Activated CD8-positive, alpha-beta memory T cell treated with anti-CD3 and anti-CD28 coated beads for 36 hours (primary cell): ENCODE results near the gene SEZ6. TPM values are rescaled to one million over a fixed set of nuclear protein-coding genes. Genes with fewer than 3 reads are reported as not detected.

Source experiments
- CTCF ChIA-PET: fragments of 350-600 bp; sonication (Branson Sonifier 250); formaldehyde crosslinking; loops from one replicate; lab custom pipeline; 2021; ENCODE audit warnings: antibody characterized with exemption; lab: Charles Lee
- POLR2A ChIA-PET: fragments of 350-600 bp; sonication (Branson Sonifier 250); formaldehyde crosslinking; loops from one replicate; lab custom pipeline; 2021; ENCODE audit warnings: antibody characterized with exemption; lab: Charles Lee
- total RNA-seq, 2 experiments: library from RNA; stranded (reverse); gene quantifications; one replicate each; pipeline ENCODE4 v1.2.3, GENCODE V29; 2021

SEZ6 gene
- total RNA-seq, 2 experiments from 2014 or later, result not detected

DNA sequence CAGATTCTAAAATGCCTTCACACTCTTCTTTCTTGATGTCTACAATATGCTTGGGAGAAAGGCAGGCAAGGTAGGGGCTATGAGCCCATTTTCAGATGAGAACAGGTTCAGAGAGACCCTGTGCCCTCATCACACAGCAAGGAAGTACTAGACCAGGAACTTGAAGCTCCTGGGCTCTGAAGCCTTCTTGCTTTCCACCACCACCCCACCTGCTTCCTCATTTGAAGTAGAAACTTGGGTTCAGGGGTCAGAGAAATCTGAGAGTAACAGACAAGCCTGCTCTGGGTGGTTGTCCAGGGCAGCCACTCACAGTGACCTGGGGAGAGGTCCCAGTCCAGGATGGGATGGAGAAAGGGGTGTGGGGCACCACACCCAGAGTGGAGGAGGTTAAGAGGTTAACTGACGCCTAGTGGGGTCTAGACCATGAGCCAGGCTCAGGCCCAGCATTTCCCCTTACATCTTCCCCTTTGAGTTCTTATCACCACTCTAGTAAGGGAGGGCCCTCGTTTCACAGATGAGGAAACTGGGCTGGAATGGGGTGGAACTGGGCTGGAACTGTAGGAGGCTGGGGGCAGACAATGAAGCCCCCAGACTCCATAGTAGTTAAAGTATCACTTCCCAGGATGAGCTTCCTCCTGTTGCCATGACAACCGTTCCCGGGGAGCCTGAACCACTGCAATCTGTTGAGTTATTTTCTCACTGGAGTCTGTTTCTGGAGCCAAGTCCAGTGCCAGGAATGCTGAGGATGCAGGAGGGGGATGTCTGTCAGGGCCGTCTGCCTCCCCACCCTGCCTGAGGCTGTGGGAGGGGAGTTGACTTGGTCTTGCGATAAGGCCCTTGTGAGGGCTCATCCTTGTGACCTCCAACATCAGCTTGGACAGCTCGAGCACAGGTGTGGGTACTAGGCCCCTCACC, 38.4 kb downstream of the SEZ6 start:
- POLR2A ChIA-PET, result interaction anchor here (0.5 kb wide), 1 partner anchor 246 kb away, joined by 3 read pairs; no protein-coding TSS in a partner anchor

DNA sequence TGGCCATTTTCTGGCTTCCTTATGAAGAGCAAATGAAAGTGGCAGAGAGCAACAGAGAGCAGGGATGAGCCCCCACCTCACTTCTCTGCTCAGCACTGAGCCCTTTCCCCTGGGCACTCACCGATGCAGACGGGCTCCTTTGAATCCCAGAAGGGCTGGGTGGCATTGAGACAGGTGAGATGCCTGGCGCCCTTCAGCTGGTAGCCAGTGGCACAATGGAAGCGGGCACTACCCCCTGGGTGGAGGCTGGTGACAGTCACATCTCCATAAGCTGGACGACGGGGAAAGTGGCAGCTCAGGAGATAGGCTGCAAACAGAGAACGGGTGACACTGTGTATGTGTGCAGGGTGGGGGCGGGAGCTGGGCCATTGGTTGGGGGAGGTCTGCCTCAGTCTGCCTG, 42.0 kb downstream of the SEZ6 start:
- ChIA-PET POLR2A (interaction anchor here (0.8 kb wide), 1 partner anchor 236 kb away, joined by 3 read pairs; no protein-coding TSS in a partner anchor), CTCF (interaction anchor here (0.9 to 7.3 kb wide), 6 partner anchors 56 to 160 kb away, joined by 3 to 85 read pairs (median 4); no protein-coding TSS in a partner anchor)

More for the DNA sequence above, 38.4 kb downstream of the SEZ6 start:
- CTCF ChIA-PET, result interaction anchor here (0.9 to 3.2 kb wide), 4 partner anchors 10 to 149 kb away, joined by 3 to 16 read pairs (median 4); no protein-coding TSS in a partner anchor

DNA sequence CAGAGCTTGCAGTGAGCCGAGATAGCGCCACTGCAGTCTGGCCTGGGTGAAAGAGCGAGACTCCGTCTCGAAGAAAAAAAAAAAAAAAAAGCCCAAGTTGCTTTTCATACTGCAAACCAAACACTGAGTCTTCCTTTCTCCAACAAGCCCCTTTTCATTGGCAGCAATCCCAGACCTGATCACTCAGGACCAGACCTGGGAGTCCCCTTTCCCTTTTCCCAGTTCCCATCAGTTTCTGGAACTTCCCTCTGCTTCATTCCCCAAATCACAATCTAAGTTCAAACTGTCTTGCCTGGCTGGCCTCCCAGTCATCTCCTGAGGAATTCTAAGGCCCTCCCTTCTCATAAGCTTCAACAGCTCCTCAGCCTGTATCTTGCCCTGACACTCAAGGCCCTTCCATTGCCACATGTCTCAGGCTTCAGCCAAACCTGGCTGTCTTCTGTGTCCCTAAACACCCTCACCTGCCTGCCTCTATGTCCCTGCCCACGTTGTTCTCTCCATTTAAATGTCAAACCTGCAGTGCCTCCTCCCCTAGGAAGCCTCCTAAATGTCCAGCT, 42.7 kb downstream of the SEZ6 start:
- CTCF ChIA-PET, result interaction anchor here (1.2 to 7.3 kb wide), 4 partner anchors 109 to 161 kb away, joined by 3 to 85 read pairs (median 36); no protein-coding TSS in a partner anchor
- POLR2A ChIA-PET, result no interaction called here

DNA sequence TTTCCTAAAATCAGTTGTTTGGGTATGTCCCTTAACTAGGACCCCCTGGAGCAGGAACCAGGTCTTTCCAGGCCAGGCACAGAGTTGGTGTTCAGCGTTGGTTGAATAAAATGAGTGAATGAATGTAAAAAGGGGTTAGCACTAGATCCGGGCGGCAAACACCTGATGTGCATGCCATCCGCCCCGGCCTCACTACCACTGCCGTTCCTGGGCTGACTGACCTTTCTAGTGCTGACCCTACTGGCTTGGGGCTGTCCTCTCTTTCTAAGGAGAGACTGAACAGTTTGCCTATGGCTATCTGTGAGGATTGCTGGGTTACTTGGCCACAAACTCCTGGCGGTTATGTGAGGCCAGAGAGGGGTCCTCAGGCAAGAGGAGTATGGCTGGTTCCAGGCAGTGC, 44.4 kb downstream of the SEZ6 start:
- ChIA-PET POLR2A (no interaction called here), CTCF (interaction anchor here (7.3 kb wide), 1 partner anchor 156 kb away, joined by 85 read pairs; no protein-coding TSS in a partner anchor)

DNA sequence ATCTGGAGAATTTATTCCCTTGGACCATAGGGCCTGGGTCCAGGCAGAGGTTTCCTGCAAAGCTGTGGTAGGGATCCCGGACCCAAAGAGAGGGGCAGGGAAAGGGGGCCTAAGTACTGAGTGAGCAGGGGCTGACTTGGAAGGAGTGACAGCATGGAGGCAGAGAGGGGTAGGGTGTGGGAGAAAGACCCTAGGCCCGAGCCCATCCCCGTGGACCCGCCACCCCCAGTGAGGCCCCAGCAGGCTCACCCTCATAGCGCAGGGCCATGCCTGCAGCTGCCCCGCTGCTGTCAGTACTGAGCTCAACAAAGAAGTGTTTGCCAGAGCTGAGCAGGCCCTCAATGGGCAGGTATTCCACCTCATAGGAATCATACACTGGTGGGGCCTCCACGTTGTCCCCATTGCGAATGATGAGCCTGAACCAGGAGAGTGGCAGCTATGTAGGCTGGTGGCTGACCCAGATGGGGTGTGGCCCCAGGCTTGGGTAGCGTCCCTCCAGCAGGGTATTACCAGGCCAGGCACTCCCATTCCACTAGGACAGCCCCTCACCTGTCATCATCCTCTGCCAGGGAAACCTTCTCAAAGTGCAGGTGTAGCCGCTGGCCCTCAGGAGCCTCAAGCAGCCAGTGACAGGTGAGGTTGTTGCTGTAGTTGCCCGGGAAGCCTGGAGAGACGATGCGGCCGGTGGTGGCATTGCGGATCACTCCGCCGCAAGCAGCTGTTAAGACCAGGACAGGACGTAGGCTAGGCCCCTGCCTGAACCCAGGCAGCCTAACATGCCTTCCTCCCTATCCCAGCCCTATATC, 45.4 kb downstream of the SEZ6 start:
- CTCF ChIA-PET, result interaction anchor here (0.7 to 7.3 kb wide), 2 partner anchors 48 to 157 kb away, joined by 3 to 85 read pairs; no protein-coding TSS in a partner anchor
- POLR2A ChIA-PET, result no interaction called here

DNA sequence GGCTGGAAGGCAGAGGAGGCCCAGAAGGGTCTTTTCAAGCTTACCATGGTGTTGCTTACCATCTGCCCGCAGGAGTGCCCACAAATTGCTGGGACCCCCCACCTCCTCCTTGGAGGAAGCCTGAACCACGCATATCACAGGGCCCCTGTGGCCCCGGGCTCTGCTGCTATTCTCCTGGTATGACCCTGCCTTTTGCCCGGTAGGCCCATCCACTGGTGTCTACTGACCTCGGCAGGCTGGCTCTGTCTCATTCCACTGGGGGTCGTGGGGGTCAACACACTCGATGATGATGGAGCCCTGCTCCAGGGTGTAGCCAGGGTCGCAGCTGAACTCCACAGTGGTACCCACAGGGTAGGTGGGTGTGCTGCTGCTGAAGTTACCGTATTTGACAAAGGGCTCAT, 46.4 kb downstream of the SEZ6 start:
- CTCF ChIA-PET, result interaction anchor here (7.3 kb wide), 1 partner anchor 158 kb away, joined by 85 read pairs; no protein-coding TSS in a partner anchor
- POLR2A ChIA-PET, result no interaction called here

DNA sequence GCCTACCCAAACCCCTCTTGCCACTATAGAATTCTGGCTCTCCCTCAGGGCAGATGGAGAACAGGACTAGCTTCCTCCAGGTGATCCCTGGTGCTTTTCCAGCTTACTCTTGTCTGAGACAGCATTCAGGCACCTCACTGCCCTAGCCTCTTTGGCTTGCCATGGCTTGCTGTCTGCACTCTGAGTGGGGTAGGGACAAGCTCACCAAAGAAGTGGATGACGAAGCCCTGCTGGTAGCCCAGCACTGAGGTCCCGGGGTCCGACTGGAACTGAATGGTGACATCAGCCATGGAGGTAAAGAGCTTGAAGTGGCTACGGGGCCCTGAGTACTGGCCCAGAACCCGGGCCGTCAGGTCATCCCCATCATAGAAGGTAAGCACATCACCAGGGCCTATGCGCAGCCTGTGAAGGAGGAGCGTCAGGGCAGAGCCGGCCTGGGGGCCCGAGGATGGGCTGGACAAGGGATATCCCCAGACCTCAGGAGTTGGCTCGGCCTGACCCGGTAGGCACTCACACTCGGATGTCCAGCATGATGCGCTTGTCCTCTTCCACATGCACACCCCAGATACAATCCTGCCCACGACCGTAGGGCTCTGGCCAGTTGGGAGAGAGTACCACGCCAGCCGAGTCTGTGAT, 46.9 kb downstream of the SEZ6 start:
- CTCF ChIA-PET, result interaction anchor here (2.6 to 7.3 kb wide), 2 partner anchors 158 kb away, joined by 11 to 85 read pairs; no protein-coding TSS in a partner anchor
- POLR2A ChIA-PET, result no interaction called here

DNA sequence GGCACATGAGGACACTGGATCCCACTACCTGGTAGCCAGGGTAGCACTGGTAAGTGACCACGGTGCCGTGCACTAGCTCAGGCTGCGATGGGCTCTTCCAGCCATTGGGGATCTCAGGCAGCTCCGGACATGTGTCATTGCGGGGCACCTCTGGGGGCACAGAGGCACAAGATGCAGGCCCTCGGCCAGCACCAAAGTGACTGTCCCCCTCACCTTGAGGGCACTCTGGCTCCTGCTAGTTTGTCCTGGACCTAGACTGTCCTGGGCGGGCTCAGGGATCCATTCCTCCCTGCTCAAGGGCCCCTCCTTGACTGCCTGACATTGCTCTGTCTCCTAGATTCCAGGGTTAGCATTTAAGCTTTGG, 47.9 kb downstream of the SEZ6 start:
- CTCF ChIA-PET, result interaction anchor here (1.5 to 2.6 kb wide), 2 partner anchors 159 to 162 kb away, joined by 4 to 11 read pairs; no protein-coding TSS in a partner anchor
- POLR2A ChIA-PET, result no interaction called here

DNA sequence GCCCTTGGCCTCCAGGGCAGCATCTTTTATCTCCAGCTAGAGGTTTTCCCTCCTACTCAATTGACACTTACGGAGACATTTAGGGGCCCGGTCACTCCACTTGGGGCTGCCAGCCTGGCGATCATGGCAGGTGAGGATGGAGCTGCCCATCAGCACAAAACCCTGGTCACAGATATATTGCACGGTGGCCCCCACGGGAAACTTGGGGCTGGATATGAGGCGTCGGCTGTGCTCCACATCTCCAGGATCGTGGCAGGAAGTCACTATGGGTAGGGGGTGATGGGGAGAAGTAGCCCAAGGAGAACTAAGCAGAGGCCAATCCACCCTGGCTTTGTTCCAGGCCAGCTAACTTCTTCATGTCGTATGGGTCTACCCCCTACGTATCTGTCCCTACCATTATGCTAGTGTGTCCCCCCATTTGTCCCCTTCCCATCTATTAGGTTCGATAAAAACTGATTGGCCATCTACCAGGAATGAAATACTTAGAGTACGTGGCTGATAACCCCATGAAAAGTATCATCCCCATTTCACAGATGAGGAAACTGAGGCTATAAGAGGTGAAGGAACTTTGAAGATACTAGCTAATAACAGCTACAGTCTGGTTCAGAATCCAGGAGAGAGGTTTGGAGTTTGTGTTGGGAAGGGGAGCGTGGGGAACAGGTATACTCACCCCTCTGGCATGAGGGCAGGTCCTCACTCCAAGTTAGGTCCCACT, 48.4 kb downstream of the SEZ6 start:
- POLR2A ChIA-PET, result no interaction called here
- CTCF ChIA-PET, result interaction anchor here (0.6 to 2.6 kb wide), 5 partner anchors 10 to 231 kb away, joined by 3 to 11 read pairs (median 3); no protein-coding TSS in a partner anchor

DNA sequence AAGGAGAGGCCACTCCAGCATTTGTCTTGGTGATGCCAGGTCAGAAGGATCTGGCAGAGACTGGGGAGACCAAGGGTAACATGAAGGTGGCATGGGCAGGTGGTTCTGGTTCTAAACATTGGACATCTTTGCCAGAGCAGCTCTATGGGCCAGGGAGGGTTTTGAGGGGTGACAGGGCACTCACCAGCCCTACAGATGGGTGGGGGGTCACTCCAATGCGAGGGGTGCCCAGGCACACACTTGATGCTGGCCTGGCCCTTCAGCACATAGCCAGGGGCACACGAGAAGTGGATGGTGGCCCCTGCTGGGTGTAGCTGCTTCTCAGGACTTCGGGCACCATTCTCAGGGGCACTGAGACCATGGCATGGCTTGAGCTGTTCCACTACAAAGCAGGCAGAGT, 49.0 kb downstream of the SEZ6 start:
- POLR2A ChIA-PET, result no interaction called here
- CTCF ChIA-PET, result interaction anchor here (0.6 to 2.6 kb wide), 6 partner anchors 9 to 230 kb away, joined by 3 to 11 read pairs (median 3); no protein-coding TSS in a partner anchor

DNA sequence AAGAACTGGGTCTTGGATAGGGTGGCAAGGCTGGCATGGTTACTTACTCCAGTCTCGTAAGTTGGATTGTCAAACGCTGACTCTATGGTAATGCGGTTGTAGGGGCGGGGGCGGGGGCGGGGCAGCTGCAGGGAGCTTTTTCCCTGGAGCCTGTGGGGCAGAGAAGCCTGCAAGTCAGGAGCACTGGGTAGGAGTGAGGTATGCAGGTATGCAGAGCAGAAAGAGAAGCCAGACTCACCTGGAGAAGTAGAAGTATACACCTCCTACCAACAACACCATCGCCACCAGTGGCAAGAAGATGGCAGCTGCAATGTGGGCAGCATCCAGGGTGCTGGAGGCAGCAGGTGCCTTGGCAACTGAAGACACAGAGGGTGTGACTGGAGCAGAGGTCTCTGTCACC, 49.7 kb downstream of the SEZ6 start:
- POLR2A ChIA-PET, result no interaction called here
- CTCF ChIA-PET, result interaction anchor here (1.1 kb wide), 1 partner anchor 10 kb away, joined by 3 read pairs; no protein-coding TSS in a partner anchor

DNA sequence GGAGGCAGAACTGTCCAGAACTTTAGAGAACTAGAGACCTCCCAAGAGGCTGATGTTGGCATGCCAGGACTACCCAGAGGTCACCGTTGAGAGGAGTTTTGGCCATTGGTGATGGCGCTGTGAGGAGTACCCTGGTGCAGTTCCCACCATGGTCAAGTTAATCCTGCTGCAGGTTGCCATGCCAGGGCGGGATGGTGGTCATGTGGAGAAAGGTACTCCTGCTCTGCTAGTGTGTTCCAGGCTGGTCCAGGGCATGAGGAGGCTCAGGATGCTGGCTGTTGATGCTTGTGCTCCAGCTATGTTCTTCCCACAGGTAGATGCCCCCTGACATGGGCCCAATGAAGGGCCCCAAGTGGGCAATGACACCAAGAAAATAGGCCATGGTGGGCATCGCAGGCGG, 50.4 kb downstream of the SEZ6 start:
- ChIA-PET CTCF (interaction anchor here (0.8 kb wide), 1 partner anchor 162 kb away, joined by 3 read pairs; no protein-coding TSS in a partner anchor), POLR2A (no interaction called here)

DNA sequence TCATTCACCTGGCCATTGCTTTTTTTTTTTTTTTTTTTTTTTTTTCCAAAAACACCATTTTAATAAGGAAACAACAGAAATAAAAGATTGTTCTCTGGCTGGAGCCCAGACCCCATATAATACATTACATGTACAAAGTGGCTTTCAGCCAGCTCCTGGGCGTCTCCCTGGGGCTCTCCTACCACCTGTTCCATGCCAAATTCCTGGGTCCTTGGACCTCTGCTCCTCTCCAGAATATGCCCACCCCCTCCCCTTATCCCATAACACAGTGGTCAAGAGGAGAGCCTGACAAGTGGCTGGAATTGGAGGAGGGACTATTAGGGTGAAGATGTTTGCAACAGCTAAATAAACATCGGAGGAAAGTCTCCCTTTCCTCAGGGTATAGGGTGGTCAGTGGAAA, 50.9 kb downstream of the SEZ6 start:
- ChIA-PET CTCF (interaction anchor here (0.8 to 2.2 kb wide), 2 partner anchors 11 to 162 kb away, joined by 3 to 10 read pairs; no protein-coding TSS in a partner anchor), POLR2A (no interaction called here)

DNA sequence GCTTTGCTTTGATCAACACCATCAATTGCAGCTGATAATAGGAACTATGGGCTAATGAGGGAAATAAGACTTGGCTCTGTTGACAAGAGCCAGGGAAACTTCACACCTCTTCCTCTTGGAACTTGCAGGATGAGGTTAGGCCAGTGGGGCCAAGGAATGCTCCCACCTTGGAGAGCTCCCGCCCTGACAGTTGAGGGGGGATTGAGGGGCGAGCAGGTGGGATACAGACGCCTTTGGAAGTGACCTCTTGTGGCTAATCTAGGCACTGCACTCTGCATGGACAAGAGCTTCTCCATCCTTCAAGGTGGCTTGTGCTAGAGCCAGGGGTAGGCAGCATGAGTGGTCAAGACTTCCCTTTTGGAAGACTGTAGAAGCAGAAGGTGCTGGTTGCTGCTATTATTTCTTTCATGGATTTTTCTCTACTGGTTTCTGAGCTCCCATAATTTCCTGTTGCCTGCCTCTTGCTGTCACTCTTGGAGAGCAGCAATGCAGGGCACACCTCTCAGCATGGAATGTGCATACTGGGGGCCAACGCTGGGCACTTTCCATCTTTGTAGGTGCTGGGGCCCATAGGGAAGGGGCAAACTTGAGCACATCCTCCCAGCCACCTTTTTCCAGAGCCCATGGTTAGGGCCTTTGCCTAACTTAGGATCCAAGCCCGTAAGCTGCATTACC, 52.3 kb downstream of the SEZ6 start:
- POLR2A ChIA-PET, result interaction anchor here (0.6 kb wide), 1 partner anchor 225 kb away, joined by 3 read pairs; no protein-coding TSS in a partner anchor
- CTCF ChIA-PET, result interaction anchor here (0.5 to 6.2 kb wide), 22 partner anchors 8 to 283 kb away, joined by 3 to 53 read pairs (median 4); partner anchors contain the start of genes FAM222B, NEK8 and TLCD1

DNA sequence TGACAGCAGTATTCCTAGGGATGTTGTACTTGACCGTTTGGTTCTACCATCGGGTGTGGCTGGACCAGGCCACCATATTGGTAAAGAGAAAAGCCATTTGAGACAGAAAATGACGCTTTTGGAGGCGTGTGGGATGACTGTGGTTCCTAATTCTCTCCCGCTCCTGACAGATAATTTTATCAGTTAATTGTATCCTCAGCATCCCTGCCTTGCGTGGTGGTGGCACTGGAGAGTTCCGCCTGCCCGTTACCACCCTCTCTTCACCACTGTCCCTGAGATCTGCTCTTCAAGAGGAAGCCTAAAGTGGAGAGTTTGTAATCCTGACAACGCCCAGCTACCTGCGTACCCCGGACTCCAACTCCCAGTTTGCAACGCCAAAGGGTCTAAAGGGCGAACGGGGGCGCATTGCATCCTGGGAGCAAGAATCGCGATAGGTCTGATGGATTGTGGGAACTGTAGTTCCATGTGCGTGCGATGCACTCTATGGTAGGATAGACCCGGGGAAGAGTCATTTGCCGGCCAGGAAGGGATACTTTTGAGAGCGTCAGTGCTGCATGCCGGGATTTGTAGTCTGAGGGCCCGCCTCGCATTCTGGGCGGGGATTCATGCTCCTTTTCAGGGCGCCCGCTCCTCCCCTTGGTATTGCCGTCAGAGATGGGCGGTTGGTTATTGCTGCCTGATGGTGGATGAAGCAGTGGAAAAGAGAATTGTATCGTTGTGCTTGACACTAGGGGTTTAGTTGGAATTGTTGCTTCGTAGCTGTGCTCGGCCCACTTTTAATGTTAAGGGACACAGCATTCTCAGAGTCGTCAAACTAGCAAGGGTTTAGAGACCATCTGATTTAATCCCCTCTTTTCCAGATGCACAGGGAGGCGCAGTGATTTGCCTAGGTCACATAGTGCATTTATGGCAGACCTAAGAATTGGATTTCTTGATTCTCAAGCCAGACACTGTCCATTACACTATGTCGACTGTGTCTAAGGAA, 53.5 kb downstream of the SEZ6 start:
- ChIA-PET CTCF (interaction anchor here (0.7 to 6.2 kb wide), 16 partner anchors 13 to 224 kb away, joined by 3 to 53 read pairs (median 5); partner anchors contain the start of genes FLOT2, NEK8 and TLCD1), POLR2A (interaction anchor here (0.5 to 1.2 kb wide), 8 partner anchors 11 to 353 kb away, joined by 3 to 12 read pairs (median 4); partner anchors contain the start of genes PROCA1 and RPL23A)
